K562 (cell line): ENCODE data around the gene FXYD1. TPM values are rescaled to one million over a fixed set of nuclear protein-coding genes. Genes with fewer than 3 reads are reported as not detected.
A peak's percentile ranks its signal among the peaks of the same experiment; 100 is the strongest.

ENCODE experiments used
- CEBPG ChIP-seq, 3 experiments: fragments of 200-800 bp in 1 of 3; sonication (Bioruptor generic) in 1 of 3; sonication (generic) in 1 of 3; formaldehyde crosslinking in 1 of 3; IDR thresholded peaks in 2 of 3; conservative IDR thresholded peaks in 1 of 3; 2 replicates each; pipeline versions ENCODE4 v1.6.1 to v1.8.0; 2016 to 2022; ENCODE audit warnings: missing compliant biosample characterization in 2 of 3, missing genetic modification characterization in 2 of 3, mild to moderate bottlenecking in 1 of 3, missing genetic modification reagents in 1 of 3
- FOXM1 ChIP-seq, 2 experiments: fragments of 450-650 bp in 1 of 2; sonication (generic) in 1 of 2; formaldehyde crosslinking in 1 of 2; IDR thresholded peaks; 2 replicates each; pipeline versions ENCODE4 v1.6.1 to v1.9.0; 2017 to 2022; ENCODE audit warnings: low read depth in 2 of 2, mild to moderate bottlenecking in 2 of 2, missing genetic modification reagents in 1 of 2, moderate library complexity in 1 of 2
- L3MBTL2 ChIP-seq: fragments of 450-650 bp; IDR thresholded peaks from 2 replicates; pipeline ENCODE4 v1.6.1; 2016; ENCODE audit warnings: mild to moderate bottlenecking, moderate library complexity
- NBN ChIP-seq: fragments of 450-650 bp; IDR thresholded peaks from 2 replicates; pipeline ENCODE4 v1.6.1; 2016; ENCODE audit warnings: low read depth, mild to moderate bottlenecking
- NFIC ChIP-seq: fragments of 450-650 bp; IDR thresholded peaks from 2 replicates; pipeline ENCODE4 v1.6.1; 2017; ENCODE audit warnings: mild to moderate bottlenecking, inconsistent platforms
- NFIX ChIP-seq: fragments of 250-450 bp; sonication (Bioruptor Pico); IDR thresholded peaks from 2 replicates; pipeline ENCODE4 v1.4.0; 2020; ENCODE audit warnings: low read depth, mild to moderate bottlenecking, moderate library complexity
- RBM22 ChIP-seq: fragments of 200-400 bp; formaldehyde crosslinking; IDR thresholded peaks from 2 replicates; pipeline ENCODE4 v1.6.1; 2018; ENCODE audit warnings: low read length, low read depth; ENCODE audit not compliant: poor library complexity, severe bottlenecking
- RBM25 ChIP-seq: fragments of 200-400 bp; formaldehyde crosslinking; IDR thresholded peaks from 2 replicates; pipeline ENCODE4 v1.6.1; 2018; ENCODE audit warnings: low read length, low read depth, moderate library complexity; ENCODE audit not compliant: severe bottlenecking
- SMARCA5 ChIP-seq: fragments of 450-650 bp; IDR thresholded peaks from 2 replicates; pipeline ENCODE4 v1.6.1; 2016
- ZNF282 ChIP-seq: sonication (generic); formaldehyde crosslinking; IDR thresholded peaks from 2 replicates; pipeline ENCODE4 v1.8.1; 2023; ENCODE audit warnings: missing genetic modification reagents
- polyA plus RNA-seq, 8 experiments: library from polyadenylated mRNA; depleted of rRNA in 4 of 8; stranded (reverse) in 5 of 8; unstranded in 3 of 8; fragments of >200 nt; fragmentation: Nextera tagmentation in 2 of 8; fragmentation: Illumina TruSeq in 1 of 8; extraction: Ambion mirVana in 2 of 8; extraction: Trizol in 1 of 8; gene quantifications; 2 replicates each; pipeline versions ENCODE4 v1.2.1 to v1.2.3, GENCODE V29; 2011 to 2014; ENCODE audit warnings: inconsistent platforms in 1 of 8, missing spikeins in 1 of 8
- total RNA-seq, 7 experiments: library from RNA; depleted of rRNA in 6 of 7; stranded (reverse); fragments of >200 nt in 6 of 7; fragmentation: Illumina TruSeq in 2 of 7; extraction: Trizol in 2 of 7; gene quantifications; 2 replicates each; pipeline versions ENCODE4 v1.2.1 to v1.2.3, GENCODE V29; 2011 to 2021; ENCODE audit warnings: low replicate concordance in 1 of 7
- TF ChIP-seq, protein P1 (sequence below), 2 experiments: fragments of 450-650 bp; formaldehyde crosslinking in 1 of 2; IDR thresholded peaks; 2 replicates each; pipeline versions ENCODE4 v1.4.0 to v1.6.1; 2014 to 2020; ENCODE audit warnings: mild to moderate bottlenecking in 2 of 2, borderline replicate concordance in 1 of 2, low read depth in 1 of 2
- TF ChIP-seq, protein P2 (sequence below), 3 experiments: fragments of 200-800 bp in 1 of 3; sonication (Bioruptor generic) in 1 of 3; sonication (generic) in 1 of 3; formaldehyde crosslinking in 1 of 3; IDR thresholded peaks; 2 replicates each; pipeline versions ENCODE4 v1.6.1 to v1.8.0; 2016 to 2022; ENCODE audit warnings: mild to moderate bottlenecking in 2 of 3, missing compliant biosample characterization in 2 of 3, missing genetic modification characterization in 2 of 3, missing genetic modification reagents in 1 of 3

Gene FXYD1
- total and polyA plus RNA-seq, 9 of the 15 experiments (the other 6 are each of a cell fraction or from before 2014, with no cell fraction given), result 0.40 to 3.2 (median 1.8) TPM; not detected in 3

DNA sequence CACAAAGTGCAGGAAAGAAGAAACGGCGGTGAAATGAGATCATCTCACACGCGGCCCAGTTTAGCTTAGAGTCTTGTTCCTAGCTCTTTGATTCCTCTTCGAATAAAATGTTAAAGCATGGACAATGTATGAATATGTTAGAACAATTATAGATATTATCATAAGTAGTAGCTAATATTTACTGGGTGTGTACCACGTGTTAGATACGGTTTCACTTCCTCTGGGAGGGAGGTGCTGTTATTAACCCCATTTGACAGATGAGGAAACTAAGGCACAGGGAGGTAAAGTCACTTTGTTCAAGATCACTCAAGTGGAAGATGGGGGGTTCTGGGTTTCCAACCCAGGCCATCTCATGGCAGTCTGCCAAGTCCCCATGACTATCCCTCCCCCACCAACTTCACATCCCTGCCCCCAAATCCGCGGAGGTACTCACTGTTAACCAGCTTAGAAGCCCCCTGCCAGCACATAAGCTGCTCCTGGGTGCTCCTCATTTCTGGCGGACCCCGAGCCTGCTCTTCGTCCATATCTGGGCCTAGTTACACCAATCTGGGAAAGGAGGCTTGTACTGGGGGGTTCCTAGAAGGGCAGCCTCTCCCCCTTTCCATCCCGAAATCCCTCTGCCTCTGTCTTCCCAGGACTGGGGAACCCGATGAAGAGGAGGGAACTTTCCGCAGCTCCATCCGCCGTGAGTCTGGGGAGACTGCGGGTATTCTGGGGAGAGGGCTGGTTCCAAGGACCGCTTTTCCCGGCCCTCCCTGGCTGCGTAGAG is 3.4 kb downstream of the FXYD1 start (continued):
- TF ChIP-seq, protein P1, sequence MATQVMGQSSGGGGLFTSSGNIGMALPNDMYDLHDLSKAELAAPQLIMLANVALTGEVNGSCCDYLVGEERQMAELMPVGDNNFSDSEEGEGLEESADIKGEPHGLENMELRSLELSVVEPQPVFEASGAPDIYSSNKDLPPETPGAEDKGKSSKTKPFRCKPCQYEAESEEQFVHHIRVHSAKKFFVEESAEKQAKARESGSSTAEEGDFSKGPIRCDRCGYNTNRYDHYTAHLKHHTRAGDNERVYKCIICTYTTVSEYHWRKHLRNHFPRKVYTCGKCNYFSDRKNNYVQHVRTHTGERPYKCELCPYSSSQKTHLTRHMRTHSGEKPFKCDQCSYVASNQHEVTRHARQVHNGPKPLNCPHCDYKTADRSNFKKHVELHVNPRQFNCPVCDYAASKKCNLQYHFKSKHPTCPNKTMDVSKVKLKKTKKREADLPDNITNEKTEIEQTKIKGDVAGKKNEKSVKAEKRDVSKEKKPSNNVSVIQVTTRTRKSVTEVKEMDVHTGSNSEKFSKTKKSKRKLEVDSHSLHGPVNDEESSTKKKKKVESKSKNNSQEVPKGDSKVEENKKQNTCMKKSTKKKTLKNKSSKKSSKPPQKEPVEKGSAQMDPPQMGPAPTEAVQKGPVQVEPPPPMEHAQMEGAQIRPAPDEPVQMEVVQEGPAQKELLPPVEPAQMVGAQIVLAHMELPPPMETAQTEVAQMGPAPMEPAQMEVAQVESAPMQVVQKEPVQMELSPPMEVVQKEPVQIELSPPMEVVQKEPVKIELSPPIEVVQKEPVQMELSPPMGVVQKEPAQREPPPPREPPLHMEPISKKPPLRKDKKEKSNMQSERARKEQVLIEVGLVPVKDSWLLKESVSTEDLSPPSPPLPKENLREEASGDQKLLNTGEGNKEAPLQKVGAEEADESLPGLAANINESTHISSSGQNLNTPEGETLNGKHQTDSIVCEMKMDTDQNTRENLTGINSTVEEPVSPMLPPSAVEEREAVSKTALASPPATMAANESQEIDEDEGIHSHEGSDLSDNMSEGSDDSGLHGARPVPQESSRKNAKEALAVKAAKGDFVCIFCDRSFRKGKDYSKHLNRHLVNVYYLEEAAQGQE (IDR thresholded peaks at IDR 0.05; ENCODE audit: borderline replicate concordance), result no peak
- TF ChIP-seq, protein P1 (CRISPR knock-in tag; IDR thresholded peaks at IDR 0.05; ENCODE audit: low read depth), result no peak
- no peak for TF ChIP-seq RBM22
- 0 out of 2 replicates have a peak, but pooled peaks have one; percentile 26 for TF ChIP-seq NFIX (CRISPR knock-in tag)
- TF ChIP-seq RBM25, result peak; percentile 93
- no peak for TF ChIP-seq L3MBTL2
- no peak for TF ChIP-seq NBN
- TF ChIP-seq FOXM1 (IDR thresholded peaks at IDR 0.05; ENCODE audit: low read depth), result no peak
- no peak for TF ChIP-seq FOXM1 (CRISPR knock-in tag; IDR thresholded peaks at IDR 0.05; ENCODE audit: low read depth)
- peak; percentile 92 for TF ChIP-seq NFIC
- no peak for TF ChIP-seq CEBPG (CRISPR knock-in tag; IDR thresholded peaks at IDR 0.05)
- no peak for TF ChIP-seq CEBPG (tag; conservative IDR thresholded peaks at IDR 0.05 in 1 of 2, IDR thresholded peaks at IDR 0.05 in 1 of 2)
- TF ChIP-seq SMARCA5, result peak; percentile 19; the same call in 1 of the 2 replicates
- TF ChIP-seq, protein P2, sequence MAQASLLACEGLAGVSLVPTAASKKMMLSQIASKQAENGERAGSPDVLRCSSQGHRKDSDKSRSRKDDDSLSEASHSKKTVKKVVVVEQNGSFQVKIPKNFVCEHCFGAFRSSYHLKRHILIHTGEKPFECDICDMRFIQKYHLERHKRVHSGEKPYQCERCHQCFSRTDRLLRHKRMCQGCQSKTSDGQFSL (CRISPR knock-in tag; IDR thresholded peaks at IDR 0.05), result no peak
- TF ChIP-seq, protein P2 (tag; IDR thresholded peaks at IDR 0.05), result no peak
- TF ChIP-seq ZNF282 (CRISPR knock-in tag), result no peak
